ENCODE measurements around the gene MINDY4.

DNA sequence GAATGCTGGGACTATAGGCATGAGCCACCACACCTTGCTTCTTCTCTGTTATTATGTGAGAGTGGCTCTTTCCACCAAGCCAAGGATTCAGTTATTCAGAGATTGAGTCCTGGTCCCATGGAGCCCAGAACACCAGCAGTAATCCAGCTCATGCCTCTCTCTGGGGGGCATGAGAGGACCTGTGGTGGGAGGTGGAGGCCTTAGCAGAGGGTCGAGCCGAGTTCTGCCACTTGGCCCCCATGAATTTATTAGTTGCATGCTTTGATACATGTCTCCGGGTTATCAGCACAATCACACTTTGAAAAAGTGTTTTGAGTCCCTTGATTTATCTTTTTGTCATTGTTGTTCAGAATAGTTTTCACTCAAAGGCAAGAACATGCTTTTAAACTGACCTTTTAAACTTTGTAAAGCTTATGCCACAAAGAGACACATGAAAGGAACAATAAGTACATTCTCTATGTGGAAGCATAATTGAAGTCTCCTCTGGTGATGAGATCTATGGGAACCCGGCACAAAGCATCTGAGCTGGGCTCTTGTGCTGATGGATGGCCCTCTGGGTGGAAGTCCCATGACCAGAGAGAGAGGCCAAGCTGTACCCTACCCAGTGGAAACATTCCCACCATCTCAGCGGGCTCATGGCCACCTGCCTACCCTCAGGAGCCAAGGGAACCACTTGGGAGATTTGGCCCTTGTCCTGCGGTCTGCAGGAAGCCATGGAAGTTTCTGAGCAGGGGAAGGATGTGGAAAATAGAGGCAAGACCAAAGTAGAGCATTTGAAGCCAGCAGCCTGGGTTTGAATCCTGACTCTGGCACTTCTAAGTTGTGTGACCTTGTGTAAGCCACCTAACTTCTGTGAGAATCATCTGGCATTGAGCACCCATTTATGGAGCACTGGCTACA lies 53.9 kb downstream of the MINDY4 start:
- TF ChIP-seq, protein P1, sequence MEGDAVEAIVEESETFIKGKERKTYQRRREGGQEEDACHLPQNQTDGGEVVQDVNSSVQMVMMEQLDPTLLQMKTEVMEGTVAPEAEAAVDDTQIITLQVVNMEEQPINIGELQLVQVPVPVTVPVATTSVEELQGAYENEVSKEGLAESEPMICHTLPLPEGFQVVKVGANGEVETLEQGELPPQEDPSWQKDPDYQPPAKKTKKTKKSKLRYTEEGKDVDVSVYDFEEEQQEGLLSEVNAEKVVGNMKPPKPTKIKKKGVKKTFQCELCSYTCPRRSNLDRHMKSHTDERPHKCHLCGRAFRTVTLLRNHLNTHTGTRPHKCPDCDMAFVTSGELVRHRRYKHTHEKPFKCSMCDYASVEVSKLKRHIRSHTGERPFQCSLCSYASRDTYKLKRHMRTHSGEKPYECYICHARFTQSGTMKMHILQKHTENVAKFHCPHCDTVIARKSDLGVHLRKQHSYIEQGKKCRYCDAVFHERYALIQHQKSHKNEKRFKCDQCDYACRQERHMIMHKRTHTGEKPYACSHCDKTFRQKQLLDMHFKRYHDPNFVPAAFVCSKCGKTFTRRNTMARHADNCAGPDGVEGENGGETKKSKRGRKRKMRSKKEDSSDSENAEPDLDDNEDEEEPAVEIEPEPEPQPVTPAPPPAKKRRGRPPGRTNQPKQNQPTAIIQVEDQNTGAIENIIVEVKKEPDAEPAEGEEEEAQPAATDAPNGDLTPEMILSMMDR (IDR thresholded peaks at IDR 0.05) = no peak
- TF ChIP-seq EZH2 (IDR thresholded peaks at IDR 0.05; ENCODE audit: borderline replicate concordance, insufficient read depth, low read depth, low read length, poor library complexity, severe bottlenecking) = no peak
